HepG2 (cell line): ENCODE results near the gene VPS37D. TPM values are rescaled to one million over a fixed set of nuclear protein-coding genes. Genes with fewer than 3 reads are reported as not detected.

Source experiments
- ATAC-seq: fragments of 200-7000 bp; cut with Tn5 transposase; 3 replicates; pipeline ENCODE4 v1.9.1; 2020; ENCODE audit warnings: mild to moderate bottlenecking, moderate library complexity
- BruUV-seq: library from RNA; stranded (reverse); fragments of 400-500 nt; replicated peaks from 2 replicates; lab custom pipeline; 2021; lab: Mats Ljungman, UMichigan
- CTCF ChIA-PET: fragments of 300-600 bp; formaldehyde crosslinking; extraction: SDS; loops from one replicate; lab custom pipeline; 2021; ENCODE audit warnings: low total read pairs, inconsistent platforms, low intra/inter-chr PET ratio; lab: Yijun Ruan, JAX
- POLR2A ChIA-PET: fragments of 350-600 bp; sonication (Branson Sonifier 250); formaldehyde crosslinking; loops from one replicate; lab custom pipeline; 2020; ENCODE audit warnings: antibody characterized with exemption, inconsistent platforms; lab: Yijun Ruan, JAX
- DNase-seq: peaks from one replicate; pipeline ENCODE4 v3.0.0-alpha.2; 2015; ENCODE audit warnings: low spot score
- FAIRE-seq: peaks from 3 replicates; lab custom pipeline; 2011; peaks lifted over from hg19 to GRCh38; lab: Jason Lieb, UNC
- H2AFZ ChIP-seq: one replicate; pipeline ENCODE4 v1.6.1; 2011; ENCODE audit warnings: low read length, inconsistent platforms
- H3K27ac ChIP-seq: fragments of 300-600 bp; 3 replicates; pipeline ENCODE4 v1.8.0; 2011; ENCODE audit warnings: mixed run types, mild to moderate bottlenecking, mixed read lengths, low read length, inconsistent platforms; ENCODE audit not compliant: insufficient read depth; ENCODE audit errors: extremely low read length
- H3K27me3 ChIP-seq, 2 experiments: fragments of 200-600 bp in 1 of 2; 2 replicates in 1 of 2; 3 replicates in 1 of 2; pipeline versions ENCODE4 v1.6.0 to v1.8.0; 2011; ENCODE audit warnings: low read length in 2 of 2, mild to moderate bottlenecking in 2 of 2, moderate library complexity in 2 of 2, inconsistent platforms in 1 of 2; ENCODE audit not compliant: insufficient read depth in 2 of 2, control insufficient read depth in 1 of 2
- H3K36me3 ChIP-seq, 2 experiments: fragments of 200-600 bp in 1 of 2; replicated peaks in 1 of 2; 2 replicates in 1 of 2; 3 replicates in 1 of 2; pipeline versions ENCODE4 v1.5.1 to v1.8.0; 2011; ENCODE audit warnings: low read length in 2 of 2, inconsistent platforms in 1 of 2; ENCODE audit not compliant: insufficient read depth in 2 of 2, control insufficient read depth in 1 of 2
- H3K4me1 ChIP-seq: 2 replicates; pipeline ENCODE4 v1.5.1; 2012; ENCODE audit warnings: low read length, inconsistent platforms; ENCODE audit not compliant: insufficient read depth
- H3K4me2 ChIP-seq: 2 replicates; pipeline ENCODE4 v1.6.0; 2011; ENCODE audit warnings: low read depth, low read length, inconsistent platforms
- H3K4me3 ChIP-seq, 3 experiments: fragments of 200-600 bp in 1 of 3; sonication (generic), shearing (Covaris generic) in 1 of 3; replicated peaks in 1 of 3; 2 replicates each; pipeline ENCODE4 v1.5.1; 2011 to 2016; ENCODE audit warnings: low read length in 3 of 3, inconsistent platforms in 2 of 3, low read depth in 2 of 3, mild to moderate bottlenecking in 2 of 3, control low read depth in 1 of 3, mixed read lengths in 1 of 3; ENCODE audit not compliant: insufficient read depth in 1 of 3
- H3K79me2 ChIP-seq: one replicate; pipeline ENCODE4 v1.6.1; 2011; ENCODE audit warnings: low read length, inconsistent platforms; ENCODE audit not compliant: insufficient read depth
- H3K9ac ChIP-seq: 2 replicates; pipeline ENCODE4 v1.6.0; 2011; ENCODE audit warnings: mild to moderate bottlenecking, low read depth, low read length, inconsistent platforms; ENCODE audit not compliant: insufficient read depth
- H3K9me3 ChIP-seq: 2 replicates; pipeline ENCODE4 v1.5.1; 2012; ENCODE audit warnings: mild to moderate bottlenecking, low read length
- H4K20me1 ChIP-seq: 2 replicates; pipeline ENCODE4 v1.6.0; 2011; ENCODE audit warnings: inconsistent platforms, mild to moderate bottlenecking, low read length, moderate library complexity; ENCODE audit not compliant: insufficient read depth
- GABPB1 ChIP-seq: IDR thresholded peaks from 2 replicates; pipeline ENCODE4 v1.6.1; 2016; ENCODE audit warnings: mild to moderate bottlenecking, missing genetic modification reagents, moderate library complexity, missing compliant biosample characterization
- GTF3A ChIP-seq: sonication (generic); formaldehyde crosslinking; conservative IDR thresholded peaks from 2 replicates; pipeline ENCODE4 v1.4.0; 2020; ENCODE audit warnings: mild to moderate bottlenecking, missing genetic modification reagents
- NCOA5 ChIP-seq: sonication (generic); formaldehyde crosslinking; IDR thresholded peaks from 2 replicates; pipeline ENCODE4 v1.4.0; 2020; ENCODE audit warnings: missing genetic modification reagents
- ZNF274 ChIP-seq: sonication (generic); formaldehyde crosslinking; IDR thresholded peaks from 2 replicates; pipeline ENCODE4 v1.5.1; 2020; ENCODE audit warnings: mild to moderate bottlenecking, missing genetic modification reagents
- ZNF367 ChIP-seq: sonication (generic); formaldehyde crosslinking; IDR thresholded peaks from 2 replicates; pipeline ENCODE4 v1.4.0; 2020; ENCODE audit warnings: missing genetic modification reagents, borderline replicate concordance
- ZNF644 ChIP-seq: IDR thresholded peaks from 2 replicates; pipeline ENCODE4 v1.6.1; 2016; ENCODE audit warnings: low read depth
- WGBS: methylation state at CpG from one replicate; pipeline ENCODE4 v1.1.6; 2017; ENCODE audit warnings: low lambda C conversion rate; 5-methylcytosine and 5-hydroxymethylcytosine counted together
- in situ Hi-C: cut with HindIII; loops from 2 replicates; pipeline ENCODE4 v1.10.0; 2017; ENCODE audit warnings: low pct_unique_long_range_greater_than_20kb; ENCODE audit not compliant: extremely low pct_ligation_motif_present
- intact Hi-C: fragments of 100-400 bp; cut with micrococcal nuclease; formaldehyde crosslinking; loops from one replicate; pipeline ENCODE4 v1.10.0; 2022; ENCODE audit not compliant: unreplicated experiment
- polyA plus RNA-seq, 8 experiments: library from polyadenylated mRNA; depleted of rRNA in 3 of 8; stranded (reverse) in 7 of 8; unstranded in 1 of 8; fragments of >200 nt; fragmentation: Illumina TruSeq in 4 of 8; extraction: Trizol in 4 of 8; gene quantifications; 2 replicates each; pipeline versions ENCODE4 v1.2.1 to v1.2.3, GENCODE V29; 2011 to 2016; ENCODE audit warnings: low read depth in 4 of 8, missing spikeins in 1 of 8, mixed read lengths in 1 of 8; ENCODE audit not compliant: insufficient read depth in 1 of 8
- total RNA-seq, 5 experiments: library from RNA; depleted of rRNA; stranded (reverse); fragments of >200 nt; fragmentation: Illumina TruSeq; extraction: Trizol; gene quantifications; 2 replicates each; pipeline ENCODE4 v1.2.3, GENCODE V29; 2016; ENCODE audit warnings: low read depth in 1 of 5
- TF ChIP-seq, protein P1 (sequence below): sonication (generic); formaldehyde crosslinking; conservative IDR thresholded peaks from 2 replicates; pipeline ENCODE4 v1.8.0; 2022; ENCODE audit warnings: missing genetic modification reagents
- TF ChIP-seq, protein P2 (sequence below), 2 experiments: fragments of 450-650 bp in 1 of 2; sonication (generic) in 1 of 2; formaldehyde crosslinking in 1 of 2; IDR thresholded peaks; 2 replicates each; pipeline versions ENCODE4 v1.6.1 to v1.8.0; 2016 to 2022; ENCODE audit warnings: antibody characterized with exemption in 1 of 2, mild to moderate bottlenecking in 1 of 2, missing genetic modification reagents in 1 of 2

The VPS37D gene
- total and polyA plus RNA-seq, 2 of the 13 experiments (the other 11 are each of a cell fraction or from before 2014, with no cell fraction given), result 3.8 to 6.3 TPM

DNA sequence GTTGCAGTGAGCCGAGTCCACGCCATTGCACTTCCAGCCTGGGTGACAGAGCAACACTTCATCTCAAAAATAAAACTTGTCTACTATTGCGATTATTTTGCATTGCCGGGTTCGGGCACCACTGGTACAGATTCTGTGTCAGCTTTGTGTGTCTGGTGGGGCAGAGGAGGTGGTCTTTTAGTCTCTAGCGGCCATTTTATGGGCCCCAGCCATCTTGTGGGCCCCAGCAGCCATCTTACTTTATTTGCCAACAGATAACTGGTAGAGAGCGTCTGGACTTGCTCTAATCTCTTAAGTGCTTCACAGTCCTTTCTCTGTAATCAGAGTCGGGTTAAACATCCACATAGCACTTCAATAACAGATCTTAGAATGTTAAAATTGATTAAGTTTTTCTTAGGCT is 20.7 kb downstream of the VPS37D start:
- H4K20me1 ChIP-seq, result no peaks in the 10 kb centered on the region
- no peak for ATAC-seq
- in situ Hi-C loops, result no loop called here
- TF ChIP-seq, protein P1, sequence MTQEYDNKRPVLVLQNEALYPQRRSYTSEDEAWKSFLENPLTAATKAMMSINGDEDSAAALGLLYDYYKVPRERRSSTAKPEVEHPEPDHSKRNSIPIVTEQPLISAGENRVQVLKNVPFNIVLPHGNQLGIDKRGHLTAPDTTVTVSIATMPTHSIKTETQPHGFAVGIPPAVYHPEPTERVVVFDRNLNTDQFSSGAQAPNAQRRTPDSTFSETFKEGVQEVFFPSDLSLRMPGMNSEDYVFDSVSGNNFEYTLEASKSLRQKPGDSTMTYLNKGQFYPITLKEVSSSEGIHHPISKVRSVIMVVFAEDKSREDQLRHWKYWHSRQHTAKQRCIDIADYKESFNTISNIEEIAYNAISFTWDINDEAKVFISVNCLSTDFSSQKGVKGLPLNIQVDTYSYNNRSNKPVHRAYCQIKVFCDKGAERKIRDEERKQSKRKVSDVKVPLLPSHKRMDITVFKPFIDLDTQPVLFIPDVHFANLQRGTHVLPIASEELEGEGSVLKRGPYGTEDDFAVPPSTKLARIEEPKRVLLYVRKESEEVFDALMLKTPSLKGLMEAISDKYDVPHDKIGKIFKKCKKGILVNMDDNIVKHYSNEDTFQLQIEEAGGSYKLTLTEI (CRISPR knock-in tag), result no peak
- no peak for TF ChIP-seq NCOA5 (CRISPR knock-in tag)
- TF ChIP-seq, protein P2, sequence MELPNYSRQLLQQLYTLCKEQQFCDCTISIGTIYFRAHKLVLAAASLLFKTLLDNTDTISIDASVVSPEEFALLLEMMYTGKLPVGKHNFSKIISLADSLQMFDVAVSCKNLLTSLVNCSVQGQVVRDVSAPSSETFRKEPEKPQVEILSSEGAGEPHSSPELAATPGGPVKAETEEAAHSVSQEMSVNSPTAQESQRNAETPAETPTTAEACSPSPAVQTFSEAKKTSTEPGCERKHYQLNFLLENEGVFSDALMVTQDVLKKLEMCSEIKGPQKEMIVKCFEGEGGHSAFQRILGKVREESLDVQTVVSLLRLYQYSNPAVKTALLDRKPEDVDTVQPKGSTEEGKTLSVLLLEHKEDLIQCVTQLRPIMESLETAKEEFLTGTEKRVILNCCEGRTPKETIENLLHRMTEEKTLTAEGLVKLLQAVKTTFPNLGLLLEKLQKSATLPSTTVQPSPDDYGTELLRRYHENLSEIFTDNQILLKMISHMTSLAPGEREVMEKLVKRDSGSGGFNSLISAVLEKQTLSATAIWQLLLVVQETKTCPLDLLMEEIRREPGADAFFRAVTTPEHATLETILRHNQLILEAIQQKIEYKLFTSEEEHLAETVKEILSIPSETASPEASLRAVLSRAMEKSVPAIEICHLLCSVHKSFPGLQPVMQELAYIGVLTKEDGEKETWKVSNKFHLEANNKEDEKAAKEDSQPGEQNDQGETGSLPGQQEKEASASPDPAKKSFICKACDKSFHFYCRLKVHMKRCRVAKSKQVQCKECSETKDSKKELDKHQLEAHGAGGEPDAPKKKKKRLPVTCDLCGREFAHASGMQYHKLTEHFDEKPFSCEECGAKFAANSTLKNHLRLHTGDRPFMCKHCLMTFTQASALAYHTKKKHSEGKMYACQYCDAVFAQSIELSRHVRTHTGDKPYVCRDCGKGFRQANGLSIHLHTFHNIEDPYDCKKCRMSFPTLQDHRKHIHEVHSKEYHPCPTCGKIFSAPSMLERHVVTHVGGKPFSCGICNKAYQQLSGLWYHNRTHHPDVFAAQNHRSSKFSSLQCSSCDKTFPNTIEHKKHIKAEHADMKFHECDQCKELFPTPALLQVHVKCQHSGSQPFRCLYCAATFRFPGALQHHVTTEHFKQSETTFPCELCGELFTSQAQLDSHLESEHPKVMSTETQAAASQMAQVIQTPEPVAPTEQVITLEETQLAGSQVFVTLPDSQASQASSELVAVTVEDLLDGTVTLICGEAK (IDR thresholded peaks at IDR 0.05), result no peak
- TF ChIP-seq, protein P2 (CRISPR knock-in tag; IDR thresholded peaks at IDR 0.05), result no peak
- TF ChIP-seq GTF3A, result no peak
- TF ChIP-seq ZNF644, result no peak
- no peak for TF ChIP-seq ZNF274 (CRISPR knock-in tag)
- no peak for TF ChIP-seq ZNF367 (CRISPR knock-in tag)
- no peak for TF ChIP-seq GABPB1 (CRISPR knock-in tag)

More for the DNA sequence above, 20.7 kb downstream of the VPS37D start:
- Histone ChIP-seq H3K27ac (no peak overlapping the region), H2AFZ (no peak overlapping the region), H3K4me3 (no peak overlapping the region), H3K9ac (no peak overlapping the region), H3K4me1 (no peaks in the 10 kb centered on the region), H3K4me2 (no peak overlapping the region), H3K79me2 (peaks cover 22% of the 10 kb centered on the region), H3K36me3 (peaks cover 22 to 65% of the 10 kb centered on the region in 2 experiments), H3K9me3 (no peaks in the 10 kb centered on the region), H3K27me3 (no peaks in the 10 kb centered on the region; a peak in 1 of 5 replicates)
- intact Hi-C loops, result no loop called here
- FAIRE-seq (no peak), DNase-seq (no peak)
- ChIA-PET CTCF (no interaction called here), POLR2A (no interaction called here)
- WGBS, result 100% methylated on average over 8 of the region's 8 CpGs
- BruUV-seq, result no TSS peak
